NCI-H2029 treated with DMSO at 0.1 percent for 48 hours (cell line): ENCODE results near the gene GPR75.

Experiments used
- DNase-seq: peaks from one replicate; lab custom pipeline; 2025; lab: John Stamatoyannopoulos, UW

GPR75 gene

GRCh38 chr2:53859206-53860181 lies at the start of gene GPR75:
Gene GPR75, minus strand, starts transcription at chr2:53859967. Its CDS starts 5,211 bp downstream, at chr2:53854756.
- no peak for DNase-seq

DNA sequence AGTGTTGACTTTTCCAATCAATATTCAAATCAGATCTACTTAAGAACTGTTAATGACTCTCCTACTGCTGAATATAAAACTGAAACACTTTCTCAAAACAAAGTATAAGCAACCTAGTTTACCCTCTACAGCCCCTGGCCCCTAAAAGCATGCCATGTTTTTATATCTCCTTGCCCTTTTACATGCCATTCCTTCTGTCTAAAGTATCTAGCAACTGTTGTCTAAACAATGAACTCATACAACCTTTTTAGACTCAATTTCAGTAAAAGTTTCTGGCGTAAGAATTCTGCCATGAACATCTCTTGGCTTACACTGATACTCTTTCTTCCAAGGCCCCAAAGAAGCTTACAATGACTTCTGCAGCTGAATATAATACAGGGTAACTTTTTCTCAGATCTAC lies 47.8 kb upstream of the GPR75 start:
- no peak for DNase-seq

DNA sequence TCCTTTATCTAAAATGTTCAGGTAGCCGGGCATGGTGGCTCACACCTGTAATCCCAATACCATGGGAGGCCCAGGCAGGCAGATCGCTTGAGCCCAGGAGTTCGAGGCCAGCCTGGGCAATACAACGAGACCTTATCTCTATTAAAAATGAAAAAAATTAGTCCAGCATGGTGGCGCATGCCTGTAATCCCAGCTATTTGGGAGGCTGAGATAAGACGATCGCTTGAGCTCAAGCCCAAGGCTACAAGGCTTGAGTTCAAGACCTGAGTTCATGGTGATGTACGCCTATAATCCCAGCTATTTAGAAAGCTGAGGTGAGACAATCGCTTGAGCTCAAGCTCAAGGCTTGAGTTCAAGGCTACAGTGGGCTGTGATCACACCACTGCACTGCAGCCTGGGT lies 45.6 kb upstream of the GPR75 start:
- no peak for DNase-seq

- DNase-seq = no peak
These were observed 43.2 kb upstream of the GPR75 start for GRCh38 chr2:53903011-53903410.

GRCh38 chr2:53901192-53901591 lies 41.4 kb upstream of the GPR75 start:
- DNase-seq = no peak

- no peak for DNase-seq
These were observed 37.1 kb upstream of the GPR75 start for GRCh38 chr2:53896864-53897263.

DNA sequence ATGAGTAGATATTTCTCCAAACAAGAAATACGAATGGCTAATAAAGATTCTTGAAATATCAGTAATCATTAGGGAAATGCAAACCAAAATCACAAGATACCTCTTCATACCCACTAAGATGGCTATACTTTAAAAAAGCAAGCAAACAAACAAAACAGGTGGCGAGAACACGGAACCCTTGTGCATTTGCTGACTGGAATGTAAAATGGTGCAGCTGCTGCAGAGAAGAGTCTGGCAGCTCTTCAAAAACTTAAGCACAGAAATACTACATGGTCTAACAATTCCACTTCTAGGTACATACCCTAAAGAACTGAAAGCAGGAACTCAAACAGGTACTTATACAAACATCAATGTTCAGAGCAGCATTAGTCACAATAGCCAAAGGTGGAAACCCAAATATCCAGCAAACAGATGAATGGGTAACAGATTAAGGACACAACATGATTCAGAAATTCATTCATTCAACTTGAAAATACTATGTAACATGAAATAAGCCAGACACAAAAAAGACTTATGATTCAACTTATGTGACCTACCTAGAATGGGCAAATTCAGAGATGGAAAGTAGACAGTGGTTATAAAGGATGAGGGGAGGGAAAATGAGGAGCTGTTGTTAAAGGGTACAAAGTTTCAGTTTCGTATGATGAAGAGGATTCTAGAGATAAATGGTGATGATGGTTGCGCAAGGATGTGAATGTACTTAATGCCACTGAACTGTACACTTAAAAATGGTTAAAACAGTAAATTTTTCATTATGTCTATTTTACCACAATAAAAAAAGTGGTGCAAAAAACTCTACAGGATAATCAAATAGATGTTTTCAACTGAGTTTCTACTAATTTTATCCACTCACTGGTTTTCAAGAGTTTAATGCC lies 26.9 kb upstream of the GPR75 start:
- DNase-seq = peak; percentile 8

DNA sequence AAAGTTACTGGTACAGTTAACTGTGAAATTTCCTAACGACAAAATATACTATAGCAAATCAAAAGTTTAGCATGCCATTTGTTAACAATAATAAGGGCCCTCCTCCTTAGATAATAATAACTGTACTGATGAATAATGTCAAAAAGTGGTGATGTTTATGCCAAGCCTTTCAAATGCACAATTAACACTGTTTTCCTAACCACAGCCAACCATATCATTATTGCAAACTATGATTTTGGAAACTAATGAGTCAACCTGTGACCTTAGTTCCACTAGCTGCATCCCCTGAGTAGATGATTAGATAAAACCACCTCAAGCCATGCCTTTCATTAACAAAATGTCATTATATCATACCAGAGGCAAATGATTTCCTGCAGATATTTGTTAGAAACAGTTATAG lies 25.1 kb upstream of the GPR75 start:
- DNase-seq = no peak

DNA sequence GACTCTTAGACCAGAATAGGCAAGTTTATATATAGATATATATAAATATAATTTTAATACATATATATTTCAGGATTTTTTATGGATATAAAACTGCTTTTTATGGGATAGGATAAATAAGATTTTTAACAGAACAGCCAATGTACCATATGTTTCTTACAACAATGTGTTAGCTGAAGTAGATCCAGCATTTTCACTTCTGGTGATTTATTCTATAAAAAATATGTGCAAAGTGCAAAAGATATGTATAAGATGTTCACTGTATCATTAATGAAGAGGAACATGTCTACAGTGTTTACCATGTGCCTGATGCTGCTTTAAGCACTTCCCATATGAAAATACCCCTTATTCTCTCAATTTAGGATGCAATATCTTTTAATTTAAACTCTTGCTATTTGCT lies 22.2 kb upstream of the GPR75 start:
- no peak for DNase-seq

DNA sequence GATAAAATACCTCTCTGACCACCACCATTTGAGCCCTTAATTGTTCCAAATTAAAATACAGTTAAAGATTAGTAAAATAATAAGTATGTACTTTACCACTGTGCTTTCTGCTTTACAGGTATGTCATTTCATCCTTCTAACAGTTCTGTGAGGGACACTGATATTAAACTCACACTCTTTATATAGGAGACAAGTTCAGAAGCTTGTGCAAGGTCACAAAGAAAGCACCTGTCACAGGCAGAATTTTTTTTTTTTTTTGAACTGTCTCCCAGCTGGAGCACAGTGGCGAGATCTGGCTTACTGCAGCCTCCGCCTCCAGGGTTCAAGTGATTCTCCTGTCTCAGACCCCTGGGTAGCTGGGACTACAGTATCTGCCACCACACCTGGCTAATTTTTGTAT lies 21.6 kb upstream of the GPR75 start:
- no peak for DNase-seq

GRCh38 chr2:53880756-53881155 lies 21.0 kb upstream of the GPR75 start:
- no peak for DNase-seq

- no peak for DNase-seq
These were observed 17.8 kb upstream of the GPR75 start for GRCh38 chr2:53877556-53877955.

- DNase-seq = no peak
These were observed 17.3 kb upstream of the GPR75 start for GRCh38 chr2:53877112-53877511.

DNA sequence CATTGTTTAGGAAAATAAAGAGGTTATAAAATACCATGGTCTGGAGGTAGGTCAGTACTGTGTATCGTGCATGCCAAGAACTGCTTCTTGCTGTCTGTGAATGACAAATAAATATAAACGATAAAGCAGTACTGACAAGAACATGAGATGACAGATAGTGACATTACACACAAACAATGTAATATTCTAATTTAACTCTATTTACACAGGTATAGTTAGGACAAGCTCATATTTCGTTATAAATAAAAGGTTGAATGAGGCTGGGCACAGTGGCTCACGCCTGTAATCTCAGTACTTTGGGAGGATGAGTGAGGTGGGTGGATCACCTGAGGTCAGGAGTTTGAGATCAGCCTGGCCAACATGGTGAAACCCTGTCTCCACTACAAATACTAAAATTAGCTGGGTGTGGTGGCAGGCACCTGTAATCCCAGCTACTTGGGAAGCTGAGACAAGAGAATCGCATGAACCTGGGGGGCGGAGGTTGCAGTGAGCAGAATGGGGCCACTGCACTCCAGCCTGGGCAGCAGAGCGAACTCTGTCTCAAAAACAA lies 14.7 kb upstream of the GPR75 start:
- no peak for DNase-seq

- no peak for DNase-seq
These were observed 8.0 kb upstream of the GPR75 start for GRCh38 chr2:53867773-53868172.

DNA sequence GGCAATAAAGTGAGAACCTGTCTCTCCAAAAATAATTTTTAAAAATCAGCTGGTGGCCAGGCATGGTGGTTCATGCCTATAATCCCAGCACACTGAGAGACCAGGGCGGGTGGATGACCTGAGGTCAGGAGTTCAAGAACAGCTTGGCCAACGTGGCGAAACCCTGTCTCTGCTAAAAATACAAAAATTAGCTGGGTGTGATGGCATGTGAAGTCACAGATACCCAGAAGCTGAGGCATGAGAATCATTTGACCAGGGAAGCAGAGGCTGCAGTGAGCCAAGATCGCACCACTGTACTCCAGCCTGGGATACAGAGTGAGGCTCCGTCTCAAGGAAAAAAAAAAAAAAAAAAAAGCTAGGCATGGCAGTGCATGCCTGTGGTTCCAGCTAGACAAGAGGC lies 7.4 kb upstream of the GPR75 start:
- no peak for DNase-seq

DNA sequence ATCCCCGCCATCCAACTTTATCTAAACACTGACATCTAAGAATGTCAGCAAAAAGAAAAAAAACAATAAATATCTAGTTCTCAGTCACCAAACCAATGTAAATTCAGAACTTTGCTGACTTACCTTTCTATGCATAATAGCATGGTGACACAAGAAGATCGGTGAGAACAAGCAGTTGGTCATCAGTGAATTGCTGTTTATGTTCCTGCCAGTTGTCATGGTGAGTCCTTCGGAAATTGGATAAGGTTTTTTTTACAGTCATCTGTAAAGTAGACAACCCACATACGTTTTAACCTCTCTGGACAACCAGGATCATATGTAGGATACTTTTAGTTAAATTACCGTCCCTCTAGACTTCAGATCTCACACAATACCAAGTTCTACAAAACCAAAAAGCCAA lies 6.2 kb upstream of the GPR75 start:
- DNase-seq = no peak

DNA sequence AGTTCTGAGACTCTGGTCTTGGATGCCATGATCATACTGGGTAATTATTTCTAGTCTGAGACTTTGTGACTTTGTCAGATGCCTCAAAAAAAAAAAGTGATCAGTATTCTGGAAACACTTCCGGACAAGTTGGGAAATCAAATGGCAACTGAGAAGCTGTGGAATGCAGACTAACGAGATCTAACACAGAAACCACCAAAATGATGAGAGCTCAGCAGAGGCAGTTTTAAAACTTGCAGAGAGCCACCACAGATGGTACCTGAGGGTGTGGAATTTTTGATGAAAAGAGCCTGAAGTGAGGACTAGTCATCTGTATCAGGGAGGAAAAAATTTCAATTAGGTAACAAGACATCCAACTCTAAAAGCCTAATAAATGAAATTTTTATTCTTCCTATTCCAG lies 5.5 kb upstream of the GPR75 start:
- DNase-seq = no peak

GRCh38 chr2:53863538-53864227 lies 3.9 kb upstream of the GPR75 start:
- DNase-seq = no peak

GRCh38 chr2:53861824-53862223 lies 2.1 kb upstream of the GPR75 start:
- DNase-seq = no peak

GRCh38 chr2:53856272-53856671 lies 3.5 kb downstream of the GPR75 start:
- no peak for DNase-seq

- no peak for DNase-seq
These were observed 5.1 kb downstream of the GPR75 start for GRCh38 chr2:53854678-53855077.
